GM12878 (cell line): ENCODE data around the gene CHRM4. TPM values are rescaled to one million over a fixed set of nuclear protein-coding genes. Genes with fewer than 3 reads are reported as not detected.

ENCODE experiments used
- ATAC-seq: fragments of 200-7000 bp; cut with Tn5 transposase; 3 replicates; pipeline ENCODE4 v1.9.1; 2020; ENCODE audit warnings: mild to moderate bottlenecking, moderate library complexity
- BruUV-seq: library from RNA; stranded (reverse); fragments of 400-500 nt; replicated peaks from 2 replicates; lab custom pipeline; 2021; lab: Mats Ljungman, UMichigan
- CTCF ChIA-PET: fragments of 300-600 bp; sonication (Branson Sonifier 250); formaldehyde crosslinking; extraction: SDS; loops from one replicate; lab custom pipeline; 2021; ENCODE audit warnings: inconsistent platforms; lab: Yijun Ruan, JAX
- POLR2A ChIA-PET: fragments of 350-600 bp; formaldehyde crosslinking; extraction: SDS; loops from one replicate; lab custom pipeline; 2021; ENCODE audit warnings: inconsistent platforms; lab: Charles Lee
- RAD21 ChIA-PET: fragments of 300-600 bp; sonication (Branson Sonifier 250); formaldehyde crosslinking; loops from one replicate; lab custom pipeline; 2023; ENCODE audit warnings: antibody characterized with exemption; ENCODE audit not compliant: unreplicated experiment; lab: Charles Lee
- SMC1A ChIA-PET: fragments of 300-600 bp; sonication (Branson Sonifier 250); formaldehyde crosslinking; loops from one replicate; lab custom pipeline; 2023; ENCODE audit not compliant: unreplicated experiment, uncharacterized antibody; lab: Charles Lee
- DNase-seq: peaks from one replicate; pipeline ENCODE4 v3.0.0-alpha.2; 2011; ENCODE audit warnings: low read depth, low spot score
- FAIRE-seq: peaks from 3 replicates; lab custom pipeline; 2011; peaks lifted over from hg19 to GRCh38; lab: Jason Lieb, UNC
- H2AFZ ChIP-seq: 2 replicates; pipeline ENCODE4 v1.6.0; 2011; ENCODE audit warnings: low read depth, low read length, control low read depth; ENCODE audit not compliant: control insufficient read depth
- H3K27ac ChIP-seq: 2 replicates; pipeline ENCODE4 v1.5.1; 2011; ENCODE audit warnings: control low read depth; ENCODE audit not compliant: control insufficient read depth, insufficient read depth
- H3K27me3 ChIP-seq, 2 experiments: replicated peaks in 1 of 2; 2 replicates each; pipeline versions ENCODE4 v1.6.0 to v1.6.1; 2011; ENCODE audit warnings: low read length in 1 of 2; ENCODE audit not compliant: control insufficient read depth in 2 of 2, insufficient read depth in 2 of 2
- H3K36me3 ChIP-seq, 2 experiments: 2 replicates each; pipeline ENCODE4 v1.5.1; 2011; ENCODE audit warnings: low read length in 1 of 2; ENCODE audit not compliant: control insufficient read depth in 2 of 2, insufficient read depth in 2 of 2
- H3K4me1 ChIP-seq: 2 replicates; pipeline ENCODE4 v1.6.1; 2011; ENCODE audit warnings: mild to moderate bottlenecking, low read length, moderate library complexity, mixed read lengths; ENCODE audit not compliant: control insufficient read depth, insufficient read depth
- H3K4me2 ChIP-seq: 2 replicates; pipeline ENCODE4 v1.6.0; 2011; ENCODE audit warnings: control low read depth; ENCODE audit not compliant: control insufficient read depth, insufficient read depth
- H3K4me3 ChIP-seq: fragments of 200-600 bp; sonication (generic); 2 replicates; pipeline ENCODE4 v1.5.1; 2016
- H3K79me2 ChIP-seq: 2 replicates; pipeline ENCODE4 v1.6.0; 2011; ENCODE audit warnings: low read length; ENCODE audit not compliant: control insufficient read depth, insufficient read depth
- H3K9ac ChIP-seq: 2 replicates; pipeline ENCODE4 v1.8.0; 2011; ENCODE audit warnings: low read length, control low read depth, mixed read lengths; ENCODE audit not compliant: control insufficient read depth, insufficient read depth
- H3K9me3 ChIP-seq: replicated peaks from 3 replicates; pipeline ENCODE4 v1.5.1; 2011; ENCODE audit warnings: mild to moderate bottlenecking, low read length; ENCODE audit not compliant: control insufficient read depth, insufficient read depth
- H4K20me1 ChIP-seq: 2 replicates; pipeline ENCODE4 v1.6.0; 2011; ENCODE audit not compliant: control insufficient read depth, insufficient read depth
- ETV6 ChIP-seq, 2 experiments: fragments of 450-650 bp in 1 of 2; IDR thresholded peaks in 1 of 2; conservative IDR thresholded peaks in 1 of 2; 2 replicates each; pipeline ENCODE4 v1.6.1; 2014; ENCODE audit warnings: antibody characterized with exemption in 1 of 2, borderline replicate concordance in 1 of 2, low read depth in 1 of 2, mild to moderate bottlenecking in 1 of 2, moderate library complexity in 1 of 2
- PAX5 ChIP-seq: IDR thresholded peaks from 2 replicates; pipeline ENCODE4 v1.6.1; 2011; ENCODE audit warnings: low read depth, low read length, borderline replicate concordance
- RAD21 ChIP-seq: IDR thresholded peaks from 2 replicates; pipeline ENCODE4 v1.6.1; 2011; ENCODE audit warnings: mild to moderate bottlenecking, low read depth, low read length, moderate library complexity; ENCODE audit not compliant: insufficient read depth
- RCOR1 ChIP-seq: conservative IDR thresholded peaks from 2 replicates; pipeline ENCODE4 v1.6.1; 2012; ENCODE audit warnings: low read depth, low read length, improper control_type of control experiment
- SREBF2 ChIP-seq: IDR thresholded peaks from 2 replicates; pipeline ENCODE4 v1.6.1; 2012; ENCODE audit warnings: mild to moderate bottlenecking, low read length
- YBX1 ChIP-seq: fragments of 450-650 bp; IDR thresholded peaks from 2 replicates; pipeline ENCODE4 v1.6.1; 2016; ENCODE audit warnings: antibody characterized with exemption
- ZNF24 ChIP-seq: fragments of 450-650 bp; IDR thresholded peaks from 2 replicates; pipeline ENCODE4 v1.6.1; 2017; ENCODE audit warnings: antibody characterized with exemption, mild to moderate bottlenecking
- WGBS: methylation state at CpG from one replicate; pipeline ENCODE4 v1.1.6; 2016; ENCODE audit warnings: low lambda C conversion rate; ENCODE audit not compliant: insufficient replicate concordance, insufficient coverage; ENCODE audit errors: missing lambda C conversion rate; 5-methylcytosine and 5-hydroxymethylcytosine counted together
- in situ Hi-C: fragments of 300-500 bp; cut with MboI; formaldehyde crosslinking; loops from 9 replicates; pipeline ENCODE4 v1.14.3; 2018; ENCODE audit warnings: mixed read lengths
- intact Hi-C: fragments of 100-400 bp; cut with micrococcal nuclease; formaldehyde crosslinking; loops from one replicate; pipeline ENCODE4 v1.14.2; 2022; ENCODE audit not compliant: unreplicated experiment
- polyA plus RNA-seq, 11 experiments: library from polyadenylated mRNA; depleted of rRNA in 4 of 11; unstranded in 6 of 11; stranded (reverse) in 5 of 11; fragments of >200 nt; fragmentation: Nextera tagmentation in 4 of 11; fragmentation: Illumina TruSeq in 1 of 11; extraction: Ambion mirVana in 4 of 11; extraction: Trizol in 1 of 11; gene quantifications; 1 replicate in 1 of 11; 2 replicates in 10 of 11; pipeline versions ENCODE4 v1.2.1 to v1.2.3, GENCODE V29; 2011 to 2016; ENCODE audit warnings: inconsistent platforms in 2 of 11, missing spikeins in 2 of 11, low read depth in 1 of 11
- total RNA-seq, 4 experiments: library from RNA; depleted of rRNA in 3 of 4; stranded (reverse); fragments of >200 nt in 3 of 4; fragmentation: Illumina TruSeq in 1 of 4; extraction: Trizol in 1 of 4; gene quantifications; 2 replicates each; pipeline versions ENCODE4 v1.2.1 to v1.2.3, GENCODE V29; 2013 to 2021
- TF ChIP-seq, protein P1 (sequence below): fragments of 450-650 bp; IDR thresholded peaks from 2 replicates; pipeline ENCODE4 v1.6.1; 2016; ENCODE audit warnings: mild to moderate bottlenecking, moderate library complexity, borderline replicate concordance
- TF ChIP-seq, protein P2 (sequence below): IDR thresholded peaks from 2 replicates; pipeline ENCODE4 v1.6.1; 2011; ENCODE audit warnings: mild to moderate bottlenecking, low read depth, low read length, moderate library complexity; ENCODE audit not compliant: insufficient replicate concordance
- TF ChIP-seq, protein P3 (sequence below): IDR thresholded peaks from 2 replicates; pipeline ENCODE4 v1.6.1; 2012; ENCODE audit warnings: mild to moderate bottlenecking, low read depth, low read length
- TF ChIP-seq, protein P4 (sequence below): fragments of 450-650 bp; IDR thresholded peaks from 2 replicates; pipeline ENCODE4 v1.6.1; 2017; ENCODE audit warnings: mild to moderate bottlenecking

Gene CHRM4
- total and polyA plus RNA-seq, 10 of the 15 experiments (the other 5 are each of a cell fraction or from before 2014, with no cell fraction given): 0.12 to 0.23 (median 0.13) TPM; not detected in 7

DNA sequence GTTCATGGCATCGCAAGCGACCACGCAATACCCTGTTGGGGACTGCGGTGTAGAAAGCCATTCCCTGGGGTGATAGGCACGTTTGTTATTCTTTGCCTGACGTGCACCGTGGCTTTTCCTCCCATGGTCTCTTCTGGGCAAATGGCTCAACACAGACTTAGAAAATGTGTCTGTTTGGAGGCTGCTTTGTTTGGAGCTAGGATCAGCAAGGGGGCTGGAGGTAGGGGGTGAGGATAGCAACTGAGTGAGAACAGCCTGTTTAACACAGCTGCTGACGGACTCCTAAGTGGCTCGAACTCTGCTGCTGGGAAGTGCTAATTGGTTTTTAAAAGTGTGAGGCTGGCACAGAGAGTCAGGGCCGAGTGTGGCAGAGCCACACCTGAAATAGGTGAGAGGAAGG lies 16.1 kb upstream of the CHRM4 start (continued):
- TF ChIP-seq, protein P1, sequence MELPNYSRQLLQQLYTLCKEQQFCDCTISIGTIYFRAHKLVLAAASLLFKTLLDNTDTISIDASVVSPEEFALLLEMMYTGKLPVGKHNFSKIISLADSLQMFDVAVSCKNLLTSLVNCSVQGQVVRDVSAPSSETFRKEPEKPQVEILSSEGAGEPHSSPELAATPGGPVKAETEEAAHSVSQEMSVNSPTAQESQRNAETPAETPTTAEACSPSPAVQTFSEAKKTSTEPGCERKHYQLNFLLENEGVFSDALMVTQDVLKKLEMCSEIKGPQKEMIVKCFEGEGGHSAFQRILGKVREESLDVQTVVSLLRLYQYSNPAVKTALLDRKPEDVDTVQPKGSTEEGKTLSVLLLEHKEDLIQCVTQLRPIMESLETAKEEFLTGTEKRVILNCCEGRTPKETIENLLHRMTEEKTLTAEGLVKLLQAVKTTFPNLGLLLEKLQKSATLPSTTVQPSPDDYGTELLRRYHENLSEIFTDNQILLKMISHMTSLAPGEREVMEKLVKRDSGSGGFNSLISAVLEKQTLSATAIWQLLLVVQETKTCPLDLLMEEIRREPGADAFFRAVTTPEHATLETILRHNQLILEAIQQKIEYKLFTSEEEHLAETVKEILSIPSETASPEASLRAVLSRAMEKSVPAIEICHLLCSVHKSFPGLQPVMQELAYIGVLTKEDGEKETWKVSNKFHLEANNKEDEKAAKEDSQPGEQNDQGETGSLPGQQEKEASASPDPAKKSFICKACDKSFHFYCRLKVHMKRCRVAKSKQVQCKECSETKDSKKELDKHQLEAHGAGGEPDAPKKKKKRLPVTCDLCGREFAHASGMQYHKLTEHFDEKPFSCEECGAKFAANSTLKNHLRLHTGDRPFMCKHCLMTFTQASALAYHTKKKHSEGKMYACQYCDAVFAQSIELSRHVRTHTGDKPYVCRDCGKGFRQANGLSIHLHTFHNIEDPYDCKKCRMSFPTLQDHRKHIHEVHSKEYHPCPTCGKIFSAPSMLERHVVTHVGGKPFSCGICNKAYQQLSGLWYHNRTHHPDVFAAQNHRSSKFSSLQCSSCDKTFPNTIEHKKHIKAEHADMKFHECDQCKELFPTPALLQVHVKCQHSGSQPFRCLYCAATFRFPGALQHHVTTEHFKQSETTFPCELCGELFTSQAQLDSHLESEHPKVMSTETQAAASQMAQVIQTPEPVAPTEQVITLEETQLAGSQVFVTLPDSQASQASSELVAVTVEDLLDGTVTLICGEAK: no peak
- TF ChIP-seq RCOR1 (no peak), SREBF2 (no peak), ZNF24 (no peak)
- TF ChIP-seq, protein P2, sequence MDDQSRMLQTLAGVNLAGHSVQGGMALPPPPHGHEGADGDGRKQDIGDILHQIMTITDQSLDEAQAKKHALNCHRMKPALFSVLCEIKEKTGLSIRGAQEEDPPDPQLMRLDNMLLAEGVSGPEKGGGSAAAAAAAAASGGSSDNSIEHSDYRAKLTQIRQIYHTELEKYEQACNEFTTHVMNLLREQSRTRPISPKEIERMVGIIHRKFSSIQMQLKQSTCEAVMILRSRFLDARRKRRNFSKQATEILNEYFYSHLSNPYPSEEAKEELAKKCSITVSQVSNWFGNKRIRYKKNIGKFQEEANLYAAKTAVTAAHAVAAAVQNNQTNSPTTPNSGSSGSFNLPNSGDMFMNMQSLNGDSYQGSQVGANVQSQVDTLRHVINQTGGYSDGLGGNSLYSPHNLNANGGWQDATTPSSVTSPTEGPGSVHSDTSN: no peak

DNA sequence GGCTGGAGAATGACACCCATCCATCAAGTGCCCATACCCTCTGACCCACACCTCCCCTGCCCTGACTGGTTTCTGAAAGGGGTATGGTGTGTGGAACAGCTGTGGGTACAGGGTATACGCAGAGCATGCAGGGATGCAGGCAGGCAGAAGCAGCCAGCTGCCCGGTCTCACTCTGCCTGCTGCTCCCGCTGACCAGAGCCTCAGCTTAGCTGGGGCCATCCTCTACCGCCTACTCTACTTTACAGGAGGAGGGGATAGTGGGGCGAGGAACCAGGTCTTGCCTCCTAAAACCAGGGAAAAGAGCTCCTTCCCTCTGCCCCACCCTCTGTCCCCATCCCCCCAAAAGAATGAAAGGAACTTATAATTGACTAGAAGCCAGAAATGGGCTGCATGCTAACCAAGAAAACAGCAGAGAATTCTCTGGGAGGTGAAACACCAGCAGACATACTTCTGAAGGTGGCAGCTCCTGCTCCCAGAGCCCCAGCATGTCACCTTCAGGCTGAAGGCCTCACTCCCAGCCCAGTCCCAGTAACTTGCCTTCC lies 13.0 kb upstream of the CHRM4 start:
- no peak for FAIRE-seq
- TF ChIP-seq YBX1 (no peak), PAX5 (no peak), ETV6 (conservative IDR thresholded peaks at IDR 0.05 in 1 of 2, IDR thresholded peaks at IDR 0.05 in 1 of 2; ENCODE audit: borderline replicate concordance in 1 of 2, low read depth in 1 of 2) (no peak), RAD21 (no peak)
- TF ChIP-seq, protein P3, sequence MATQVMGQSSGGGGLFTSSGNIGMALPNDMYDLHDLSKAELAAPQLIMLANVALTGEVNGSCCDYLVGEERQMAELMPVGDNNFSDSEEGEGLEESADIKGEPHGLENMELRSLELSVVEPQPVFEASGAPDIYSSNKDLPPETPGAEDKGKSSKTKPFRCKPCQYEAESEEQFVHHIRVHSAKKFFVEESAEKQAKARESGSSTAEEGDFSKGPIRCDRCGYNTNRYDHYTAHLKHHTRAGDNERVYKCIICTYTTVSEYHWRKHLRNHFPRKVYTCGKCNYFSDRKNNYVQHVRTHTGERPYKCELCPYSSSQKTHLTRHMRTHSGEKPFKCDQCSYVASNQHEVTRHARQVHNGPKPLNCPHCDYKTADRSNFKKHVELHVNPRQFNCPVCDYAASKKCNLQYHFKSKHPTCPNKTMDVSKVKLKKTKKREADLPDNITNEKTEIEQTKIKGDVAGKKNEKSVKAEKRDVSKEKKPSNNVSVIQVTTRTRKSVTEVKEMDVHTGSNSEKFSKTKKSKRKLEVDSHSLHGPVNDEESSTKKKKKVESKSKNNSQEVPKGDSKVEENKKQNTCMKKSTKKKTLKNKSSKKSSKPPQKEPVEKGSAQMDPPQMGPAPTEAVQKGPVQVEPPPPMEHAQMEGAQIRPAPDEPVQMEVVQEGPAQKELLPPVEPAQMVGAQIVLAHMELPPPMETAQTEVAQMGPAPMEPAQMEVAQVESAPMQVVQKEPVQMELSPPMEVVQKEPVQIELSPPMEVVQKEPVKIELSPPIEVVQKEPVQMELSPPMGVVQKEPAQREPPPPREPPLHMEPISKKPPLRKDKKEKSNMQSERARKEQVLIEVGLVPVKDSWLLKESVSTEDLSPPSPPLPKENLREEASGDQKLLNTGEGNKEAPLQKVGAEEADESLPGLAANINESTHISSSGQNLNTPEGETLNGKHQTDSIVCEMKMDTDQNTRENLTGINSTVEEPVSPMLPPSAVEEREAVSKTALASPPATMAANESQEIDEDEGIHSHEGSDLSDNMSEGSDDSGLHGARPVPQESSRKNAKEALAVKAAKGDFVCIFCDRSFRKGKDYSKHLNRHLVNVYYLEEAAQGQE: no peak
- TF ChIP-seq, protein P4, sequence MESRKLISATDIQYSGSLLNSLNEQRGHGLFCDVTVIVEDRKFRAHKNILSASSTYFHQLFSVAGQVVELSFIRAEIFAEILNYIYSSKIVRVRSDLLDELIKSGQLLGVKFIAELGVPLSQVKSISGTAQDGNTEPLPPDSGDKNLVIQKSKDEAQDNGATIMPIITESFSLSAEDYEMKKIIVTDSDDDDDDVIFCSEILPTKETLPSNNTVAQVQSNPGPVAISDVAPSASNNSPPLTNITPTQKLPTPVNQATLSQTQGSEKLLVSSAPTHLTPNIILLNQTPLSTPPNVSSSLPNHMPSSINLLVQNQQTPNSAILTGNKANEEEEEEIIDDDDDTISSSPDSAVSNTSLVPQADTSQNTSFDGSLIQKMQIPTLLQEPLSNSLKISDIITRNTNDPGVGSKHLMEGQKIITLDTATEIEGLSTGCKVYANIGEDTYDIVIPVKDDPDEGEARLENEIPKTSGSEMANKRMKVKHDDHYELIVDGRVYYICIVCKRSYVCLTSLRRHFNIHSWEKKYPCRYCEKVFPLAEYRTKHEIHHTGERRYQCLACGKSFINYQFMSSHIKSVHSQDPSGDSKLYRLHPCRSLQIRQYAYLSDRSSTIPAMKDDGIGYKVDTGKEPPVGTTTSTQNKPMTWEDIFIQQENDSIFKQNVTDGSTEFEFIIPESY: no peak

More for the DNA sequence above, 13.0 kb upstream of the CHRM4 start:
- Histone ChIP-seq H4K20me1 (no peaks in the 10 kb centered on the region; the same call in 1 of the 2 replicates), H3K79me2 (no peaks in the 10 kb centered on the region), H2AFZ (no peak overlapping the region), H3K9me3 (no peaks in the 10 kb centered on the region), H3K36me3 (peaks cover 14 to 21% of the 10 kb centered on the region in 2 experiments; a peak in 3 of 4 replicates), H3K27me3 (no peaks in the 10 kb centered on the region), H3K4me1 (no peaks in the 10 kb centered on the region), H3K4me2 (no peak overlapping the region), H3K27ac (no peak overlapping the region), H3K9ac (no peak overlapping the region; the same call in 1 of the 2 replicates), H3K4me3 (no peak overlapping the region)
- intact Hi-C loops: no loop called here
- ChIA-PET RAD21 (interaction anchor here (1.4 kb wide), 1 partner anchor 85 kb away, joined by 3 read pairs; no protein-coding TSS in a partner anchor), CTCF (interaction anchor here (1.7 kb wide), 1 partner anchor 14 kb away, joined by 4 read pairs; no protein-coding TSS in a partner anchor), POLR2A (no interaction called here), SMC1A (no interaction called here)
- in situ Hi-C loops: no loop called here
- no peak for ATAC-seq
- 96% methylated on average over 5 of the region's 5 CpGs for WGBS
- no TSS peak for BruUV-seq
- no peak for DNase-seq
